Measurements from ENCODE around the gene AP2A1.

DNA sequence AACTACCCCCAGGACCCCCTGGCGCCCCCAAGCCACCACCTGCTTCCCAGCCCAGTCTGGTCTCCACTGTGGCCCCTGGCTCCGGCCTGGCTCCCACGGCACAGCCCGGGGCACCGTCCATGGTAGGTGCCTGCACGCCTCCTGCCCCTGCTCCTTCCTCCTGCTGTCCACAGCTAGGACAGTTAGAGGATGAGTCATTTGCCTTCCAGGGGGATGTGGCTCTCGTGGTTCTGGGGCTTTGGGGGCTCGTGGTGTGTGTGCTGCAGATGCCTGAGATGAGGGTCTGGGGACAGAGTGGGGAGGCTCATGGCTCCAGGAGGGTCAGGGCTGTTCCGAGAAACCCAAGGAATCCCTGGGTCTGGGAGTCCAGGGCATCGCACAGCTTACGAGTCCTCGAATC lies 64.0 kb downstream of the AP2A1 start:
- no peak for TF ChIP-seq EZH2 (IDR thresholded peaks at IDR 0.05; ENCODE audit: borderline replicate concordance, low read depth, low read length, severe bottlenecking)
- no peak for TF ChIP-seq JUN (IDR thresholded peaks at IDR 0.05; ENCODE audit: borderline replicate concordance, insufficient read depth, insufficient read length, low read depth)
- no peak for TF ChIP-seq POLR2A (IDR thresholded peaks at IDR 0.05; ENCODE audit: low read depth, low read length)
- TF ChIP-seq, protein P1, sequence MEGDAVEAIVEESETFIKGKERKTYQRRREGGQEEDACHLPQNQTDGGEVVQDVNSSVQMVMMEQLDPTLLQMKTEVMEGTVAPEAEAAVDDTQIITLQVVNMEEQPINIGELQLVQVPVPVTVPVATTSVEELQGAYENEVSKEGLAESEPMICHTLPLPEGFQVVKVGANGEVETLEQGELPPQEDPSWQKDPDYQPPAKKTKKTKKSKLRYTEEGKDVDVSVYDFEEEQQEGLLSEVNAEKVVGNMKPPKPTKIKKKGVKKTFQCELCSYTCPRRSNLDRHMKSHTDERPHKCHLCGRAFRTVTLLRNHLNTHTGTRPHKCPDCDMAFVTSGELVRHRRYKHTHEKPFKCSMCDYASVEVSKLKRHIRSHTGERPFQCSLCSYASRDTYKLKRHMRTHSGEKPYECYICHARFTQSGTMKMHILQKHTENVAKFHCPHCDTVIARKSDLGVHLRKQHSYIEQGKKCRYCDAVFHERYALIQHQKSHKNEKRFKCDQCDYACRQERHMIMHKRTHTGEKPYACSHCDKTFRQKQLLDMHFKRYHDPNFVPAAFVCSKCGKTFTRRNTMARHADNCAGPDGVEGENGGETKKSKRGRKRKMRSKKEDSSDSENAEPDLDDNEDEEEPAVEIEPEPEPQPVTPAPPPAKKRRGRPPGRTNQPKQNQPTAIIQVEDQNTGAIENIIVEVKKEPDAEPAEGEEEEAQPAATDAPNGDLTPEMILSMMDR (IDR thresholded peaks at IDR 0.05; ENCODE audit: extremely low read depth in 1 of 2, insufficient read depth in 1 of 2, low read depth in 1 of 2, low read length in 2 of 2): no peak
- TF ChIP-seq, protein P2, sequence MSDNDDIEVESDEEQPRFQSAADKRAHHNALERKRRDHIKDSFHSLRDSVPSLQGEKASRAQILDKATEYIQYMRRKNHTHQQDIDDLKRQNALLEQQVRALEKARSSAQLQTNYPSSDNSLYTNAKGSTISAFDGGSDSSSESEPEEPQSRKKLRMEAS (IDR thresholded peaks at IDR 0.05; ENCODE audit: insufficient read depth, insufficient read length): no peak
- TF ChIP-seq GATA2 (IDR thresholded peaks at IDR 0.05; ENCODE audit: insufficient read depth, insufficient read length, low read depth, low read length): no peak
- no peak for TF ChIP-seq POLR2AphosphoS5 (IDR thresholded peaks at IDR 0.05; ENCODE audit: insufficient read depth, low read depth, low read length)
- no peak for TF ChIP-seq MYC (IDR thresholded peaks at IDR 0.05; ENCODE audit: low read depth, low read length)
